Ishikawa (cell line): Measurements from ENCODE around the gene SYNJ1.

ENCODE experiments used
- CEBPB ChIP-seq: IDR thresholded peaks from 2 replicates; pipeline ENCODE4 v1.6.1; 2012
- EGR1 ChIP-seq: IDR thresholded peaks from 2 replicates; pipeline ENCODE4 v1.6.1; 2012
- EP300 ChIP-seq: IDR thresholded peaks from 2 replicates; pipeline ENCODE4 v1.6.1; 2012; ENCODE audit warnings: borderline replicate concordance
- RAD21 ChIP-seq: IDR thresholded peaks from 2 replicates; pipeline ENCODE4 v1.6.1; 2012; ENCODE audit warnings: low read depth
- ZBTB7A ChIP-seq: IDR thresholded peaks from 2 replicates; pipeline ENCODE4 v1.6.1; 2012; ENCODE audit warnings: low read depth

DNA sequence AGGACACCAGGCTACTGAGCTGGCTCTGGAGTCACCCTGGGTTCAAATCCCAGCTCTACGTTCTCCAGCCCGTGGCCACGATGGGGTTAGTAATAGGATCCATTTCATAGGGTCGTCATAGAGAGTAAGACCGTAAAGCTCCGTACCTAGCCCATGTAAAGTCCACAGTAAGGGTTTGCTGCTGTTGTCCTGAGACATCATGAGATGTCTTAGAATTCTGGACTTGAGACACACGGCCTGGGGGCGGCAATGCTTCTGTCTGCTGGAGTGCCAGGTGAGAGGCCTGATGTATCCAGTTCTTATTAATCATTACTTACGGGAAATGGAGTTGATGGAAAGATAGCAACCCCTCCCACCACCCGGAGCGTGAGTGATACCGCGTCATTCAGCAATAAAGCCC, 146.1 kb downstream of the SYNJ1 start:
- TF ChIP-seq CEBPB (no peak), RAD21 (no peak), ZBTB7A (no peak), EGR1 (no peak), EP300 (no peak)
